VCaP (cell line): ENCODE data around the gene FSTL4.

Experiments
- H3K27ac ChIP-seq: fragments of 450-650 bp; 2 replicates; pipeline ENCODE4 v1.5.1; 2017
- CTCF ChIP-seq: fragments of 450-650 bp; conservative IDR thresholded peaks from 2 replicates; pipeline ENCODE4 v1.5.1; 2017; ENCODE audit warnings: mild to moderate bottlenecking, moderate library complexity

FSTL4 gene

GRCh38 chr5:133372293-133372937, 239.9 kb downstream of the FSTL4 start:
- no peak overlapping the region for H3K27ac ChIP-seq

GRCh38 chr5:133371371-133372155, 240.8 kb downstream of the FSTL4 start:
- no peak for TF ChIP-seq CTCF

More at GRCh38 chr5:133372293-133372937, 239.9 kb downstream of the FSTL4 start:
- TF ChIP-seq CTCF = no peak

GRCh38 chr5:133370904-133371303, 241.4 kb downstream of the FSTL4 start:
- TF ChIP-seq CTCF = no peak
- H3K27ac ChIP-seq = no peak overlapping the region

More at GRCh38 chr5:133371371-133372155, 240.8 kb downstream of the FSTL4 start:
- no peak overlapping the region for H3K27ac ChIP-seq

- TF ChIP-seq CTCF = no peak
- no peak overlapping the region for H3K27ac ChIP-seq
These were observed 242.1 kb downstream of the FSTL4 start for GRCh38 chr5:133370036-133370831.

- no peak for TF ChIP-seq CTCF
These were observed 243.2 kb downstream of the FSTL4 start for GRCh38 chr5:133368916-133369783.

GRCh38 chr5:133367984-133368383, 244.4 kb downstream of the FSTL4 start:
- no peak for TF ChIP-seq CTCF
- no peak overlapping the region for H3K27ac ChIP-seq

More at GRCh38 chr5:133368916-133369783, 243.2 kb downstream of the FSTL4 start:
- H3K27ac ChIP-seq = no peak overlapping the region
